Liver (tissue), 9 donors: ENCODE measurements around the gene KPNA2. TPM values are rescaled to one million over a fixed set of nuclear protein-coding genes. Genes with fewer than 3 reads are reported as not detected.
"Not testable (repeated sequence)": the region's sequence is repeated elsewhere in the genome, so short reads cannot be mapped to it uniquely, and the experiment has no call there.

ENCODE experiments used
- DNase-seq: peaks from one replicate; pipeline ENCODE4 v3.0.0-alpha.2; 2017; ENCODE audit warnings: low spot score
- H3K27ac ChIP-seq, 2 donors: one replicate each; pipeline ENCODE4 v1.7.0; 2013; ENCODE audit warnings: inconsistent platforms in 2 of 2, low read length in 2 of 2, control low read depth in 1 of 2, low read depth in 1 of 2, mild to moderate bottlenecking in 1 of 2
- H3K27me3 ChIP-seq, 4 donors: one replicate each; pipeline versions ENCODE4 v1.6.1 to v1.7.0; 2013; ENCODE audit warnings: low read length in 3 of 4, inconsistent platforms in 1 of 4, mild to moderate bottlenecking in 1 of 4, moderate library complexity in 1 of 4; ENCODE audit not compliant: control insufficient read depth in 4 of 4, insufficient read depth in 4 of 4
- H3K36me3 ChIP-seq, 4 donors: one replicate each; pipeline versions ENCODE4 v1.6.1 to v1.7.0; 2013; ENCODE audit warnings: low read length in 3 of 4, mild to moderate bottlenecking in 3 of 4, low read depth in 1 of 4, moderate library complexity in 1 of 4; ENCODE audit not compliant: control insufficient read depth in 4 of 4, insufficient read depth in 3 of 4
- H3K4me1 ChIP-seq, 4 donors: one replicate each; pipeline versions ENCODE4 v1.6.1 to v1.7.0; 2013; ENCODE audit warnings: low read length in 3 of 4, mild to moderate bottlenecking in 3 of 4, moderate library complexity in 1 of 4; ENCODE audit not compliant: control insufficient read depth in 4 of 4, insufficient read depth in 4 of 4
- H3K4me3 ChIP-seq, 3 donors: one replicate each; pipeline versions ENCODE4 v1.6.1 to v1.7.0; 2013; ENCODE audit warnings: low read length in 3 of 3, control low read depth in 1 of 3, low read depth in 1 of 3, mild to moderate bottlenecking in 1 of 3
- H3K9ac ChIP-seq, 2 donors: one replicate each; pipeline ENCODE4 v1.7.0; 2013; ENCODE audit warnings: low read length in 2 of 2, mild to moderate bottlenecking in 2 of 2, moderate library complexity in 2 of 2, control low read depth in 1 of 2, low read depth in 1 of 2
- H3K9me3 ChIP-seq, 4 donors: one replicate each; pipeline versions ENCODE4 v1.6.1 to v1.7.0; 2013; ENCODE audit warnings: low read length in 3 of 4; ENCODE audit not compliant: control insufficient read depth in 4 of 4
- ATF3 ChIP-seq: IDR thresholded peaks from 2 replicates; pipeline ENCODE4 v1.6.1; 2016; ENCODE audit warnings: antibody characterized with exemption
- EGR1 ChIP-seq, 2 donors: IDR thresholded peaks; 2 replicates each; pipeline ENCODE4 v1.6.1; 2016 to 2018; ENCODE audit warnings: antibody characterized with exemption in 2 of 2, low read depth in 2 of 2
- FOXA1 ChIP-seq: IDR thresholded peaks from 2 replicates; pipeline ENCODE4 v1.6.1; 2016; ENCODE audit warnings: antibody characterized with exemption
- HNF4A ChIP-seq, 2 donors: conservative IDR thresholded peaks; 2 replicates each; pipeline ENCODE4 v1.6.1; 2016; ENCODE audit warnings: antibody characterized with exemption in 2 of 2, mild to moderate bottlenecking in 2 of 2
- JUND ChIP-seq, 2 donors: IDR thresholded peaks; 2 replicates each; pipeline ENCODE4 v1.6.1; 2016; ENCODE audit warnings: antibody characterized with exemption in 2 of 2
- NR2F2 ChIP-seq: IDR thresholded peaks from 2 replicates; pipeline ENCODE4 v1.6.1; 2016; ENCODE audit warnings: antibody characterized with exemption
- RAD21 ChIP-seq, 2 donors: IDR thresholded peaks; 2 replicates each; pipeline ENCODE4 v1.6.1; 2016; ENCODE audit warnings: antibody characterized with exemption in 2 of 2, mild to moderate bottlenecking in 2 of 2
- SP1 ChIP-seq: IDR thresholded peaks from 2 replicates; pipeline ENCODE4 v1.6.1; 2018; ENCODE audit warnings: antibody characterized with exemption, mild to moderate bottlenecking
- WGBS: extraction: QIAGEN DNeasy Blood & Tissue Kit; methylation state at CpG from one replicate; pipeline ENCODE4 v1.1.7; 2013; 5-methylcytosine and 5-hydroxymethylcytosine counted together
- polyA plus RNA-seq, 2 donors: library from polyadenylated mRNA; stranded (reverse) in 1 of 2; unstranded in 1 of 2; fragments of 200-250 nt in 1 of 2; fragments of >200 nt in 1 of 2; fragmentation: Nextera tagmentation in 1 of 2; extraction: Ambion mirVana in 1 of 2; gene quantifications; one replicate each; pipeline versions ENCODE4 v1.2.1 to v1.2.3, GENCODE V29; 2013 to 2015
- total RNA-seq, 2 donors: library from RNA; depleted of rRNA; stranded (reverse); fragments of >200 nt; gene quantifications; one replicate each; pipeline ENCODE4 v1.2.3, GENCODE V29; 2014
- TF ChIP-seq, protein P1 (sequence below): IDR thresholded peaks from 2 replicates; pipeline ENCODE4 v1.6.1; 2016; ENCODE audit warnings: antibody characterized with exemption
- TF ChIP-seq, protein P2 (sequence below): IDR thresholded peaks from 2 replicates; pipeline ENCODE4 v1.6.1; 2016; ENCODE audit warnings: antibody characterized with exemption, mild to moderate bottlenecking
- donor health status: healthy.
- donor health status: healthy.
- donor health status: healthy.
- donor health status: healthy.
- donor health status: healthy.

The KPNA2 gene
- total and polyA plus RNA-seq, 4 donors: 10.5 to 61.1 (median 17.8) TPM

- H3K4me3 ChIP-seq: no peak overlapping the region
- no peaks in the 10 kb centered on the region for H3K4me1 ChIP-seq
- H3K9me3 ChIP-seq: no peaks in the 10 kb centered on the region
- TF ChIP-seq EGR1 (IDR thresholded peaks at IDR 0.05; ENCODE audit: low read depth in 2 of 2): no peak
- WGBS: 66% methylated on average over 11 of the region's 11 CpGs
- H3K27me3 ChIP-seq: no peaks in the 10 kb centered on the region
- DNase-seq: no peak
- no peak overlapping the region for H3K27ac ChIP-seq
- no peaks in the 10 kb centered on the region for H3K36me3 ChIP-seq
- H3K9ac ChIP-seq: no peak overlapping the region
Observed at GRCh38 chr17:68061512-68062313, 26.2 kb downstream of the KPNA2 start.

- WGBS: 98% methylated on average over 7 of the region's 7 CpGs
- not testable (repeated sequence) for H3K9me3 ChIP-seq, H3K9ac ChIP-seq, H3K4me3 ChIP-seq, DNase-seq, H3K27me3 ChIP-seq, H3K36me3 ChIP-seq, H3K27ac ChIP-seq, H3K4me1 ChIP-seq
Observed at GRCh38 chr17:68065366-68065765, 29.8 kb downstream of the KPNA2 start.

DNA sequence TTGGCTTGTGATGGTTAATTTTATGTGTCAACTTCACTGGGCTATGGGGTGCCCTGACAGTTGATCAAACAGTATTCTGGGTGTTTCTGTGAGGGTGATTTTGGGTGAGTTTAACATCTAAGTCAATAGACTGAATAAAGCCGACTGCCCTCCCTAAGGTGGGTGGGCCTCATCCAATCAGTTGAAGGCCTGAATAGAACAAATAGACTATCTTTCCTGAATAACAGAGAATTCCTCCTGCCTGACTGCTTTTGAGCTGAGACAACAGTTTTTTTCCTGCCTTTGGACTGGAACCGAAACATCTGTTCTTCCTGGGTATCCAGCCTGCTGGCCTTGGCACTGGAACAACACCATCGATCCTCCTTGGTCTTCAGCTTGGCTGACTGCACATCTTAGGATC is 33.0 kb downstream of the KPNA2 start:
- not testable (repeated sequence) for H3K36me3 ChIP-seq, H3K4me3 ChIP-seq, H3K4me1 ChIP-seq, H3K27me3 ChIP-seq, H3K9ac ChIP-seq, H3K9me3 ChIP-seq, H3K27ac ChIP-seq, DNase-seq
- 96% methylated on average over 3 of the region's 3 CpGs for WGBS

GRCh38 chr17:68070582-68071444 is 35.3 kb downstream of the KPNA2 start:
- WGBS: 57% methylated on average over 15 of the region's 15 CpGs
- H3K27ac ChIP-seq, H3K4me3 ChIP-seq, H3K27me3 ChIP-seq, DNase-seq, H3K36me3 ChIP-seq, H3K9me3 ChIP-seq, H3K4me1 ChIP-seq, H3K9ac ChIP-seq: not testable (repeated sequence)
- peak; percentile 38 for TF ChIP-seq NR2F2

- DNase-seq: no peak
- no peak overlapping the region for H3K9ac ChIP-seq
- 94% methylated on average over 4 of the region's 4 CpGs for WGBS
- H3K27me3 ChIP-seq: no peaks in the 10 kb centered on the region
- H3K4me3 ChIP-seq: no peak overlapping the region
- no peak overlapping the region for H3K27ac ChIP-seq
- H3K36me3 ChIP-seq: no peaks in the 10 kb centered on the region
- TF ChIP-seq HNF4A (conservative IDR thresholded peaks at IDR 0.05) (no peak), RAD21 (IDR thresholded peaks at IDR 0.05) (no peak), ATF3 (no peak), JUND (IDR thresholded peaks at IDR 0.05) (no peak), FOXA1 (no peak), SP1 (no peak)
- TF ChIP-seq, protein P1, sequence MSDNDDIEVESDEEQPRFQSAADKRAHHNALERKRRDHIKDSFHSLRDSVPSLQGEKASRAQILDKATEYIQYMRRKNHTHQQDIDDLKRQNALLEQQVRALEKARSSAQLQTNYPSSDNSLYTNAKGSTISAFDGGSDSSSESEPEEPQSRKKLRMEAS: no peak
- TF ChIP-seq, protein P2, sequence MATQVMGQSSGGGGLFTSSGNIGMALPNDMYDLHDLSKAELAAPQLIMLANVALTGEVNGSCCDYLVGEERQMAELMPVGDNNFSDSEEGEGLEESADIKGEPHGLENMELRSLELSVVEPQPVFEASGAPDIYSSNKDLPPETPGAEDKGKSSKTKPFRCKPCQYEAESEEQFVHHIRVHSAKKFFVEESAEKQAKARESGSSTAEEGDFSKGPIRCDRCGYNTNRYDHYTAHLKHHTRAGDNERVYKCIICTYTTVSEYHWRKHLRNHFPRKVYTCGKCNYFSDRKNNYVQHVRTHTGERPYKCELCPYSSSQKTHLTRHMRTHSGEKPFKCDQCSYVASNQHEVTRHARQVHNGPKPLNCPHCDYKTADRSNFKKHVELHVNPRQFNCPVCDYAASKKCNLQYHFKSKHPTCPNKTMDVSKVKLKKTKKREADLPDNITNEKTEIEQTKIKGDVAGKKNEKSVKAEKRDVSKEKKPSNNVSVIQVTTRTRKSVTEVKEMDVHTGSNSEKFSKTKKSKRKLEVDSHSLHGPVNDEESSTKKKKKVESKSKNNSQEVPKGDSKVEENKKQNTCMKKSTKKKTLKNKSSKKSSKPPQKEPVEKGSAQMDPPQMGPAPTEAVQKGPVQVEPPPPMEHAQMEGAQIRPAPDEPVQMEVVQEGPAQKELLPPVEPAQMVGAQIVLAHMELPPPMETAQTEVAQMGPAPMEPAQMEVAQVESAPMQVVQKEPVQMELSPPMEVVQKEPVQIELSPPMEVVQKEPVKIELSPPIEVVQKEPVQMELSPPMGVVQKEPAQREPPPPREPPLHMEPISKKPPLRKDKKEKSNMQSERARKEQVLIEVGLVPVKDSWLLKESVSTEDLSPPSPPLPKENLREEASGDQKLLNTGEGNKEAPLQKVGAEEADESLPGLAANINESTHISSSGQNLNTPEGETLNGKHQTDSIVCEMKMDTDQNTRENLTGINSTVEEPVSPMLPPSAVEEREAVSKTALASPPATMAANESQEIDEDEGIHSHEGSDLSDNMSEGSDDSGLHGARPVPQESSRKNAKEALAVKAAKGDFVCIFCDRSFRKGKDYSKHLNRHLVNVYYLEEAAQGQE: no peak
- no peaks in the 10 kb centered on the region for H3K9me3 ChIP-seq
- no peaks in the 10 kb centered on the region for H3K4me1 ChIP-seq
Observed at GRCh38 chr17:68074279-68074678, 38.7 kb downstream of the KPNA2 start.
